GM21717 (cell line): ENCODE measurements around the gene ZFAND2A.
"Not testable (repeated sequence)": the region's sequence is repeated elsewhere in the genome, so short reads cannot be mapped to it uniquely, and the experiment has no call there.

Experiments used
- ATAC-seq: cut with Tn5 transposase; IDR thresholded peaks from one replicate; pipeline ENCODE4 v1.9.1; 2021; ENCODE audit warnings: mild to moderate bottlenecking, moderate library complexity; ENCODE audit not compliant: unreplicated experiment

Gene ZFAND2A, protein sequence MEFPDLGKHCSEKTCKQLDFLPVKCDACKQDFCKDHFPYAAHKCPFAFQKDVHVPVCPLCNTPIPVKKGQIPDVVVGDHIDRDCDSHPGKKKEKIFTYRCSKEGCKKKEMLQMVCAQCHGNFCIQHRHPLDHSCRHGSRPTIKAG

DNA sequence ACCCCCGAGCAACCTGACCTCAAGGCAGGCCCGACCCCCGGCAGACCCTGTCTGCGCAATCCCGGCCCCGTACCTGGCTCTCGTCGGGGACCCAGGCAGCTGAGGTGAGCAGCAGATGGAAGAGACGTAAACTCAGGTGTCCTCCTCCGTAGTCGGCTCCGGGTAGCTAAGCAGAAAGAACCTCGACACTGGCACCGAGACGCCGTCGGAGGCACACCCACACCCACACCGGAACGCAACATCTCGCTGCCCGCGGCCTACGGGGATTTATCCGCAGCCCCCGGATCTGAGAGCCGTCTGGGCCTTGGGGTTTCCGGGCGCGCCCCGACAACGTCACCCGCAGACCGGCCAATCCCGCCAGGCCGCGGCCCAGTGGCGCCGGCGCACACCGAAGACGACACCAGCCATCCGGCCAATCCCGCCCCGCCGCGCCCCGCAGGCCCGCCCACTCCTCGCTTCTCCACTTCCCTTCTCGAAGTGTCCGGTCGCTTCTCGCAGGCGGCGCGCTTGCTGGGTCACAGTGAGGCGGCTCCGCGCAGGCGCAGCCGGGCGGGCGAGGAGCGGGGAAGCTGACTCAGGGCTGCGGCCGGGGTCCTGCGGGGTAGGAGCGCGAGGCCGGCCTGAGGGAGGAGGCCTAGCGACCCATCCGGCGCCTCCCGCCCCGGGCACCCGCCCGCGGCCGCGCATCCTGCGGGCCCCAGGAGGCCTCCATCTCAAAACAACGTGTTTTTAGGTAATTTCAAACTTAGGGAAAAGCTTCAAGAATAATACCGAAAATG is at the start of gene ZFAND2A:
Gene ZFAND2A, minus strand, starts transcription at position 306 of the 779 bp plus-strand sequence. CDS start 1,984 bp downstream, outside the sequence.
- ATAC-seq, result peak; percentile 90

- no peak for ATAC-seq
These were observed 49.1 kb upstream of the ZFAND2A start for GRCh38 chr7:1209097-1209496.

DNA sequence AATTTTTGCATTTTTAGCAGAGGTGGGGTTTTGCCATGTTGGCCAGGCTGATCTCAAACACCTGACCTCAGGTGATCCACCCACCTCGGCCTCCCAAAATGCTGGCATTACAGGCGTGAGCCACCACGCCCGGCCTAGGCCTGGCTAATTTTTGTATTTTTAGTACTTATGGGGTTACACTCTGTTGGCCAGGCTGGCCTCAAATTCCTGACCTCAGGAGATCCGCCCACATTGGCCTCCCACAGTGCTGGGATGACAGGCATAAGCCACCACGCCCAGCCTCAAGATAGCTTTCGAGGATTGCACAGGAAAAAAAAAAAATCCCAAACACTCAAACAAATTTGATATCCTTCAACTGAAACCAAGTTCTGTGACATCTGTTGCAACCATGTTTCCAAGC is 45.7 kb upstream of the ZFAND2A start:
- not testable (repeated sequence) for ATAC-seq

DNA sequence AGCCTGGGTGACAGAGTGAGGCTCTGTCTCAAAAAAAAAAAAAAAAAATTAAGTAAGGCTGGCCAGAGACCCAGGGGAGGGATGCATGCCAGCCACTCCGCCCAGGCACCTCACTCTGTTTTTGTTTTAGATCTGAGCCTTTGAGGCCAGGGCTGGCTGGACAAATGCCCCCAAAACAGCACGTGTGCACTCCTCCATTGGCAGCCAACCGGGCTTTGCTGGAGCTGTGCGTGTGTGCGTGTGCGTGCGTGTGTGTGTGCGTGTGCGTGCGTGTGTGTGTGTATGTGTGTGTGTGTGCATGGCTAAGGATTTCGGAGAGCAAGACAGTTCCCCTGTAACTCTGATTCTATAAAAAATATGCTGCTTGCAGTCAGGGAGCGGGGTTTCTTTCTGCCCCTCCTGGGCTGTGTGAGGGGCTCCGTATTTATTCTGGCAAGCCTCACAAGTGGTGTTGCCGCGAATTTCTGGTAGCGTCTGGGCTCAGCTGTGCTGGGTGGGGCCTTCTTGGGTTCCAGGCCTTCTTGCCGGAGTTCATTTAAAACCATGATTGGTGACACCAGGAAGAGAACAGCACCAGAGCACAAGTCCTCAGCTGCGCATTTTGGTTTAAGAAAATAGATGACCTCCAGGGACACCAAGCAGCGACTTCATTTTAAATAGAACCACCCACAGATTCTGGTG is 44.6 kb upstream of the ZFAND2A start:
- ATAC-seq, result no peak

DNA sequence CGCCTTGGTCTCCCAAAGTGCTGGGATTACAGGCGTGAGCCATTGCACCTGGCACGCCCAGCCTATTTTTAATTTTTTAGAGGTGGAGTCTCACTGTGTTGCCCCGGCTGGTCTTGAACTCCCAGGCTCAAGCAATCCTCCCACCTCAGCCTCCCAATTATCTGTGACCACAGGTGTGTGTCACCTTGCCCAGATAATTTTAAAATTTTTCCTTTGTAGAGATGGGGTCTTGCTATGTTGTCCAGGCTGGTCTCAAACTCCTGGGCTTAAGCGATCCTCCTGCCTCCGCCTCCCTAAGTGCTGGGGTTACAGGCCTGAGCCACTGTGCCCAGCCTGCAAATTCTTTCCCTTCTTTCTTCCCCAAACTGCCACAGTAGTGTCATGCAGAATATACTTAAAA is 42.9 kb upstream of the ZFAND2A start:
- ATAC-seq, result not testable (repeated sequence)

DNA sequence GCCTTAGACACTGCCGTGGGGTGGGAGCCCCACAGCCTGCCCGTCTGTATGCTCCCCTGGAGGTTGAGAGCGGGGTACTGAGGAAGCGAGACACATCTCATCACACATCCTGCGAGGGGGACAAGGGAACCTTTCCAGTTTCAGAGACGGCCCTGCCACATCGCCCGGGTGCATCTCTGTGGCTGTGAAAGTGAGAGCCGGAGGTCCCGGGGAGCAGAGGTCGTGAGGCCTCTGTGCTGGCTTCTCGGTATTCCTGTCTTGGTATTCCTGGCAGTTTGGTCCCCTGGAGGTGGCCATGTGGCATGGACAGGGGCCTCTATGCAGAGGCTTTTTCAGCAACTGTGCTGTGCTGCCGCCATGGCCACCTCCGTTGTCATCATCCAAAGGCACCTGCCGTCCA is 41.9 kb upstream of the ZFAND2A start:
- no peak for ATAC-seq

DNA sequence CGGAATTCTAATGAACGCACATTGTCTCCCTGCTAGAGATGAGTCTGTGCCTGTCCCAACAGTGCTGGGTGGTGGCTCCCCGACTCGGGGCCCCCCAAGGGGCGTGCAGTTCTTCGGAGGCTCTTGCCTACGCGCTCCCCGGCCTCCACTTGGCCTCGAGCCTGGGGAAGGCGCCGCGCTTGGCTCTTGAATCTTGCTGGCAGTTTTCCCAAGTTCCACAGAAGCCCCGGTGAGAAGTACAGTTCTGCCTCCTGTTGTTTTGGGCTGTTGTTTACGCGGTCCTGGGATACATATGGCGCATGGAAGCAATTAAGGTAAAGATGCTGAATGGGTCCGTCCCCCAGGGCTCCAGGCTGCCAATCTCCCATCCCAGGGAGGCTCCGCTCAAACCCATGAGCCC is 40.0 kb upstream of the ZFAND2A start:
- ATAC-seq, result no peak

GRCh38 chr7:1197997-1198625 is 38.1 kb upstream of the ZFAND2A start:
- ATAC-seq, result no peak

GRCh38 chr7:1196950-1197349 is 37.0 kb upstream of the ZFAND2A start:
- no peak for ATAC-seq

DNA sequence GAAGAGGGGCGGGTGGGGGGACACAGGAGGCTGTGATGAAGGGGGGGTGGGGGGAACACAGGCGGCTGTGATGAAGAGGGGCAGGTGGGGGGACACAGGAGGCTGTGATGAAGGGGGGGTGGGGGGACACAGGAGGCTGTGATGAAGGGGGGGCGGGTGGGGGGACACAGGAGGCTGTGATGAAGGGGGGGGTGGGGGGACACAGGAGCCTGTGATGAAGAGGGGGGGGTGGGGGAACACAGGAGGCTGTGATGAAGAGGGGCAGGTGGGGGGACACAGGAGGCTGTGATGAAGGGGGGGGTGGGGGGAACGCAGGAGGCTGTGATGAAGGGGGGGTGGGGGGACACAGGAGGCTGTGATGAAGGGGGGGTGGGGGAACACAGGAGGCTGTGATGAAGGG is 36.4 kb upstream of the ZFAND2A start:
- not testable (repeated sequence) for ATAC-seq

GRCh38 chr7:1193593-1194424 is 33.8 kb upstream of the ZFAND2A start:
- ATAC-seq, result no peak

DNA sequence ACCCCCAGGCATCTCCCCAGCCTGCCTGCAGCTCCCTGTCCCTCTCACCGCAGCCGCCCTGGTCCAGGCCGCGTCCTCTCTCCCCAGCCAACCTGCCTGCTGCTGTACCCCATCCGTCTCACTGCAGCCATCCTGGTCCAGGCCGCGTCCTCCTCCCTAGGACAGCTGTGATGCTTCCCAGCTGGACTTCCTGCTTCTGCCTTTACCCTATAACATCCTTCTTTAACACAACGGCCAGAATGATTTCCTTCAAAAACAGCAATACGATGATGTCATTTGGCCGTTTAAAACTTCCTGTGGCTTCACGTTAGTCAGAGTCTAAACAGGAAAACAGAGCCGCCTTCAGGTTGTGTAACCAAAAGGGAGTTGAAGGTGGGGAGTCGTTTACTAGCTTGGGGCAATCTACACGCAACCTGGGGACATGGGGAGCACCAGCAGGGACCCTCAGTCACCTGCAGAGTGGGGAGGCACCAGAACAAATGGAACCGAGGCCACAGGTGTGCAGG is 32.2 kb upstream of the ZFAND2A start:
- no peak for ATAC-seq

GRCh38 chr7:1189986-1190772 is 30.2 kb upstream of the ZFAND2A start:
- no peak for ATAC-seq

DNA sequence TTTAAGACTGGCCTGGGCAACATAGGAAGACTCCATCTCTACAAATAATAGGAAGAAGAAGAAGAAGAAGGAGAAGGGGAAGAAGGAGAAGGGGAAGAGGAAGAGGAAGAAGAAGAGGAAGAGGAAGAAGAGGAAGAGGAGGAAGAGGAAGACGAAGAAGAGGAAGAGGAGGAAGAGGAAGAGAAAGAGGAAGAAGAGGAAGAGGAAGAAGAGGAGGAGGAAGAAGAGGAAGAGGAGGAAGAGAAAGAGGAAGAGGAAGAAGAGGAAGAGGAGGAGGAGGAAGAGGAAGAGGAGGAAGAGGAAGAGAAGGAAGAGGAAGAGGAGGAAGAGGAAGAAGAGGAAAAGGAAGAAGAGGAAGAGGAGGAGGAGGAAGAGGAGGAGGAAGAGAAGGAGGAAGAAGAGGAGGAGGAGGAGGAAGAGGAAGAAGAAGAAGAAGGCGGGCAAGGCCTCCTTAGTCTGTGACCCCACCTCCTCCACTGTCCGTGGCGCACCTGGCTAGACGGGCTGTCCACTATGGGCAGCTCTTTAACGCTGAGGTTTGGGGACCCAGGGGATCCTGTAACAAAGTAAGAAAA is 28.8 kb upstream of the ZFAND2A start:
- no peak for ATAC-seq

GRCh38 chr7:1187127-1187526 is 27.1 kb upstream of the ZFAND2A start:
- no peak for ATAC-seq

DNA sequence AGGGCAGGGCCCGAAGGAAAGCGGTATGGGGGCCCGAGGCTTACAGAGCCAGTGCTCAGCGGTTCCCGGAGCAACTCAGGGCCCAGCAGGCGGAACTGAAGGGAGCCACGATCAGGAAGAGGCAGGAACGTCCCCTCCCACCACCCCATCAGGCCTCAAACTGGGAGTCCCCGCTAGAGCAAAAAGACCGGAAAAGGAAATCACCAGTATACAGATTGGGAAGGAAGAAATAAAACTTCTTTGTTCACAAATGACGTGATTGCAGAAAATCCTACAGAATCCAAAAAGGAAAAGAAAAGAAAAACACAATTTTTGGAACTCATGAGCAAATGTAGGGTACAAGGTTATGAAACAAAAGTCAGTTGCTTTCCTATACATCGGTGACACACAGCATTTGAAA is 21.6 kb upstream of the ZFAND2A start:
- no peak for ATAC-seq

- ATAC-seq, result no peak
These were observed 21.0 kb upstream of the ZFAND2A start for GRCh38 chr7:1181031-1181430.

GRCh38 chr7:1176891-1177373 is 16.9 kb upstream of the ZFAND2A start:
- no peak for ATAC-seq
